OCI-LY7 (cell line): ENCODE measurements around the gene LRRC59. TPM values are rescaled to one million over a fixed set of nuclear protein-coding genes. Genes with fewer than 3 reads are reported as not detected.
"Not testable (repeated sequence)": the region's sequence is repeated elsewhere in the genome, so short reads cannot be mapped to it uniquely, and the experiment has no call there.

Experiments
- BruUV-seq: library from RNA; stranded (reverse); fragments of 400-500 nt; replicated peaks from 2 replicates; lab custom pipeline; 2021; lab: Mats Ljungman, UMichigan
- CTCF ChIA-PET: fragments of 300-600 bp; sonication (Branson Sonifier 250); formaldehyde crosslinking; loops from one replicate; lab custom pipeline; 2022; ENCODE audit warnings: antibody characterized with exemption; ENCODE audit not compliant: unreplicated experiment; lab: Charles Lee
- POLR2A ChIA-PET: fragments of 300-600 bp; sonication (Branson Sonifier 250); formaldehyde crosslinking; loops from one replicate; lab custom pipeline; 2022; ENCODE audit warnings: antibody characterized with exemption; lab: Charles Lee
- DNase-seq: peaks from one replicate; pipeline ENCODE4 v3.0.0-alpha.2; 2015; ENCODE audit warnings: low spot score
- H2AFZ ChIP-seq: fragments of 200-600 bp; sonication (generic), shearing (Covaris generic); 2 replicates; pipeline ENCODE4 v1.6.1; 2014; ENCODE audit warnings: mild to moderate bottlenecking, antibody characterized with exemption, low read length, moderate library complexity
- H3K27ac ChIP-seq: fragments of 200-600 bp; sonication (generic); 2 replicates; pipeline ENCODE4 v1.5.1; 2014; ENCODE audit warnings: mixed run types, low read depth, mild to moderate bottlenecking, moderate library complexity, low read length, inconsistent platforms; ENCODE audit not compliant: poor library complexity, severe bottlenecking
- H3K36me3 ChIP-seq: fragments of 200-600 bp; sonication (generic); 2 replicates; pipeline ENCODE4 v1.6.1; 2014; ENCODE audit warnings: mild to moderate bottlenecking, antibody characterized with exemption, low read length, moderate library complexity, mixed read lengths; ENCODE audit not compliant: insufficient read depth
- H3K4me1 ChIP-seq: fragments of 200-600 bp; sonication (generic); 2 replicates; pipeline ENCODE4 v1.5.1; 2014; ENCODE audit warnings: mild to moderate bottlenecking, low read length; ENCODE audit not compliant: insufficient read depth, poor library complexity, severe bottlenecking
- H3K4me2 ChIP-seq: fragments of 200-600 bp; sonication (generic); 2 replicates; pipeline ENCODE4 v1.6.1; 2014; ENCODE audit warnings: mild to moderate bottlenecking, low read length
- H3K4me3 ChIP-seq: fragments of 200-600 bp; sonication (generic); 2 replicates; pipeline ENCODE4 v1.5.1; 2014; ENCODE audit warnings: mild to moderate bottlenecking, low read depth, low read length; ENCODE audit not compliant: poor library complexity, severe bottlenecking
- H3K79me2 ChIP-seq: fragments of 200-600 bp; sonication (generic); 2 replicates; pipeline ENCODE4 v1.6.1; 2016; ENCODE audit warnings: low read depth, mild to moderate bottlenecking, low read length, moderate library complexity, mixed read lengths; ENCODE audit not compliant: insufficient read depth
- H3K9me2 ChIP-seq: fragments of 200-600 bp; sonication (generic); 2 replicates; pipeline ENCODE4 v1.6.1; 2016; ENCODE audit warnings: mild to moderate bottlenecking, low read length, mixed read lengths; ENCODE audit not compliant: insufficient read depth
- H3K9me3 ChIP-seq: fragments of 200-600 bp; sonication (generic); 2 replicates; pipeline ENCODE4 v1.6.1; 2014; ENCODE audit warnings: mild to moderate bottlenecking, mixed run types, low read length, mixed read lengths
- H4K20me1 ChIP-seq: fragments of 200-600 bp; sonication (generic); 2 replicates; pipeline ENCODE4 v1.6.1; 2014; ENCODE audit warnings: mild to moderate bottlenecking, antibody characterized with exemption, low read length, moderate library complexity, mixed read lengths; ENCODE audit not compliant: insufficient read depth
- EZH2phosphoT487 ChIP-seq: fragments of 200-600 bp; sonication (generic); IDR thresholded peaks from 2 replicates; pipeline ENCODE4 v1.6.1; 2018; ENCODE audit warnings: low read depth, borderline replicate concordance, mild to moderate bottlenecking, mixed run types, antibody characterized with exemption, low read length, moderate library complexity, mixed read lengths
- intact Hi-C: fragments of 100-400 bp; cut with micrococcal nuclease; formaldehyde crosslinking; loops from one replicate; pipeline ENCODE4 v1.10.0; 2022; ENCODE audit not compliant: unreplicated experiment
- total RNA-seq, 2 experiments: library from RNA; depleted of rRNA in 1 of 2; stranded (reverse); fragments of >200 nt in 1 of 2; shearing (Covaris generic) in 1 of 2; gene quantifications; 2 replicates each; pipeline ENCODE4 v1.2.3, GENCODE V29; 2014 to 2022
- TF ChIP-seq, protein P1 (sequence below): fragments of 200-600 bp; sonication (generic); conservative IDR thresholded peaks from 2 replicates; pipeline ENCODE4 v1.5.1; 2014; ENCODE audit warnings: mild to moderate bottlenecking, antibody characterized with exemption, low read length, moderate library complexity, mixed read lengths

The LRRC59 gene
- total RNA-seq, 2 experiments from 2014 or later: 87.4 to 125 TPM

GRCh38 chr17:50412188-50412732, 14.9 kb upstream of the LRRC59 start:
- no peaks in the 10 kb centered on the region for H3K9me3 ChIP-seq
- H3K4me1 ChIP-seq: no peaks in the 10 kb centered on the region
- H3K9me2 ChIP-seq: no peaks in the 10 kb centered on the region
- no peak overlapping the region for H2AFZ ChIP-seq
- H3K79me2 ChIP-seq: no peaks in the 10 kb centered on the region
- no peak overlapping the region for H3K27ac ChIP-seq
- ChIA-PET POLR2A (no interaction called here), CTCF (no interaction called here)
- no peaks in the 10 kb centered on the region for H4K20me1 ChIP-seq
- no TSS peak for BruUV-seq
- no peaks in the 10 kb centered on the region for H3K36me3 ChIP-seq
- no peak overlapping the region for H3K4me3 ChIP-seq
- intact Hi-C loops: no loop called here
- H3K4me2 ChIP-seq: no peak overlapping the region
- TF ChIP-seq EZH2phosphoT487: no peak
- TF ChIP-seq, protein P1, sequence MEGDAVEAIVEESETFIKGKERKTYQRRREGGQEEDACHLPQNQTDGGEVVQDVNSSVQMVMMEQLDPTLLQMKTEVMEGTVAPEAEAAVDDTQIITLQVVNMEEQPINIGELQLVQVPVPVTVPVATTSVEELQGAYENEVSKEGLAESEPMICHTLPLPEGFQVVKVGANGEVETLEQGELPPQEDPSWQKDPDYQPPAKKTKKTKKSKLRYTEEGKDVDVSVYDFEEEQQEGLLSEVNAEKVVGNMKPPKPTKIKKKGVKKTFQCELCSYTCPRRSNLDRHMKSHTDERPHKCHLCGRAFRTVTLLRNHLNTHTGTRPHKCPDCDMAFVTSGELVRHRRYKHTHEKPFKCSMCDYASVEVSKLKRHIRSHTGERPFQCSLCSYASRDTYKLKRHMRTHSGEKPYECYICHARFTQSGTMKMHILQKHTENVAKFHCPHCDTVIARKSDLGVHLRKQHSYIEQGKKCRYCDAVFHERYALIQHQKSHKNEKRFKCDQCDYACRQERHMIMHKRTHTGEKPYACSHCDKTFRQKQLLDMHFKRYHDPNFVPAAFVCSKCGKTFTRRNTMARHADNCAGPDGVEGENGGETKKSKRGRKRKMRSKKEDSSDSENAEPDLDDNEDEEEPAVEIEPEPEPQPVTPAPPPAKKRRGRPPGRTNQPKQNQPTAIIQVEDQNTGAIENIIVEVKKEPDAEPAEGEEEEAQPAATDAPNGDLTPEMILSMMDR: no peak
- DNase-seq: no peak

- Histone ChIP-seq H3K4me1 (no peaks in the 10 kb centered on the region), H3K27ac (no peak overlapping the region), H2AFZ (no peak overlapping the region), H3K79me2 (no peaks in the 10 kb centered on the region), H4K20me1 (no peaks in the 10 kb centered on the region), H3K4me2 (no peak overlapping the region), H3K9me2 (no peaks in the 10 kb centered on the region), H3K36me3 (no peaks in the 10 kb centered on the region), H3K4me3 (no peak overlapping the region), H3K9me3 (no peaks in the 10 kb centered on the region)
- ChIA-PET POLR2A (no interaction called here), CTCF (no interaction called here)
- intact Hi-C loops: no loop called here
- TF ChIP-seq EZH2phosphoT487: no peak
- TF ChIP-seq, protein P1: no peak
- BruUV-seq: no TSS peak
- no peak for DNase-seq
These were observed 10.6 kb upstream of the LRRC59 start for GRCh38 chr17:50407921-50408320.

DNA sequence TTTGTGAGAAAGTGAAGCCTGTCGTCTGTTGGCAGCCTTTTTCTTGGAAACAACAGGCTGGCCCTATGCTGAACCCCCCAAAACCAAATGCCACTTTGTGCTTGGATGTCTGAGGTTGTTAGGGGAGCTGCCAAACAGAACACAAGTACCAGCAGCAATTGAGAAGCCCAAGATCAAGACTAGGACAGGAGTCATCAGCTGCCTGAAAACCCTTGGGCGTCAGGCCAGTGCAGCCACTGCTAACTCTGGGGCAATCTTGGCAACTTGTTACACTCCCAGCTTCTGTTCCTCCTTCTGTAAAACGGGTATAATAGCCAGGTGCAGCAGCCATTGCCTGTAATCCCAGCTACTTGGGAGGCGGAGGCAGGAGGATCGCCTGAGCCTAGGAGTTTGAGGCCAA, 9.3 kb upstream of the LRRC59 start:
- no peaks in the 10 kb centered on the region for H3K9me3 ChIP-seq
- no peak overlapping the region for H3K4me3 ChIP-seq
- H3K36me3 ChIP-seq: no peaks in the 10 kb centered on the region
- no peaks in the 10 kb centered on the region for H3K79me2 ChIP-seq
- DNase-seq: no peak
- no TSS peak for BruUV-seq
- no peak for TF ChIP-seq EZH2phosphoT487
- CTCF ChIA-PET: interaction anchor here (0.7 kb wide), 1 partner anchor 49 kb away, joined by 4 read pairs; no protein-coding TSS in a partner anchor
- no peaks in the 10 kb centered on the region for H4K20me1 ChIP-seq
- no peak overlapping the region for H3K4me2 ChIP-seq
- no peak overlapping the region for H2AFZ ChIP-seq
- POLR2A ChIA-PET: no interaction called here
- H3K9me2 ChIP-seq: no peaks in the 10 kb centered on the region
- no peak overlapping the region for H3K27ac ChIP-seq
- intact Hi-C loops: no loop called here
- H3K4me1 ChIP-seq: no peaks in the 10 kb centered on the region

- H3K4me3 ChIP-seq, H4K20me1 ChIP-seq, H2AFZ ChIP-seq, intact Hi-C loops, DNase-seq, H3K36me3 ChIP-seq, H3K9me2 ChIP-seq, H3K4me1 ChIP-seq, BruUV-seq, H3K79me2 ChIP-seq, H3K9me3 ChIP-seq, POLR2A ChIA-PET, H3K4me2 ChIP-seq, CTCF ChIA-PET, H3K27ac ChIP-seq: not testable (repeated sequence)
These were observed 8.0 kb upstream of the LRRC59 start for GRCh38 chr17:50405351-50405750.

DNA sequence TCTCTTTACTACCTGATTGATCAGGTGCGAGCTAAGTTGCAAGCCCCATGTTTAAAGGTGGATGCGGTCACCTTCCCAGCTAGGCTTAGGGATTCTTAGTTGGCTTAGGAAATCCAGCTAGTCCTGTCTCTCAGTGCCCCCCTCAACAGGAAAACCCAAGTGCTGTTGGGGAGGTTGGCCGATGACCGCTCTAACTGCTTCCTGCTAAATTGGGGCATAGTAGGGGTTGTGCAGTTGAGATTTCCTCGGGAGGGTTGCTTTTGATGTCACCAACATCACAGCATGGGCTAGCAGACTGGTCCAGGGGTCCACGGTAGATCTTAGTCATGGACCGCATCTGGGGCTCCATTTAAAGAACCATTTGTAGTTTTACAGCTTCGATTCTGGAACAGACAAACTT, 2.3 kb upstream of the LRRC59 start:
- H3K9me3 ChIP-seq, intact Hi-C loops, DNase-seq, H3K4me3 ChIP-seq, H3K36me3 ChIP-seq, CTCF ChIA-PET, H2AFZ ChIP-seq, H3K4me2 ChIP-seq, BruUV-seq, H3K27ac ChIP-seq, H3K9me2 ChIP-seq: not testable (repeated sequence)
- peaks cover 14% of the 10 kb centered on the region for H3K4me1 ChIP-seq
- peaks cover 14% of the 10 kb centered on the region; the same call in 1 of the 2 replicates for H4K20me1 ChIP-seq
- POLR2A ChIA-PET: interaction anchor here (1.4 kb wide), 1 partner anchor 9 kb away, joined by 3 read pairs; no protein-coding TSS in a partner anchor
- H3K79me2 ChIP-seq: peaks cover 27% of the 10 kb centered on the region
